ENCODE data around the gene COL6A5.

The COL6A5 gene

GRCh38 chr3:130519754-130520153 lies 174.3 kb downstream of the COL6A5 start:
- TF ChIP-seq CTCF (conservative IDR thresholded peaks at IDR 0.05), result no peak
- no peak overlapping the region for H3K27ac ChIP-seq

- no peak overlapping the region for H3K27ac ChIP-seq
- no peak for TF ChIP-seq CTCF (conservative IDR thresholded peaks at IDR 0.05)
Observed at GRCh38 chr3:130522399-130522798, 176.9 kb downstream of the COL6A5 start.

GRCh38 chr3:130527426-130527825 lies 182.0 kb downstream of the COL6A5 start:
- no peak for TF ChIP-seq CTCF (conservative IDR thresholded peaks at IDR 0.05)
- no peak overlapping the region for H3K27ac ChIP-seq

- no peak overlapping the region for H3K27ac ChIP-seq
- TF ChIP-seq CTCF (conservative IDR thresholded peaks at IDR 0.05), result no peak
Observed at GRCh38 chr3:130528120-130528519, 182.6 kb downstream of the COL6A5 start.

- no peak overlapping the region for H3K27ac ChIP-seq
- no peak for TF ChIP-seq CTCF (conservative IDR thresholded peaks at IDR 0.05)
Observed at GRCh38 chr3:130529486-130530215, 184.2 kb downstream of the COL6A5 start.

GRCh38 chr3:130533247-130533646 lies 187.8 kb downstream of the COL6A5 start:
- TF ChIP-seq CTCF (conservative IDR thresholded peaks at IDR 0.05), result no peak
- no peak overlapping the region for H3K27ac ChIP-seq

All from VCaP (cell line).